Endothelial cell of umbilical vein (primary cell): ENCODE measurements around the gene SLC39A13. TPM values are rescaled to one million over a fixed set of nuclear protein-coding genes. Genes with fewer than 3 reads are reported as not detected.

Experiments
- BruUV-seq: library from RNA; stranded (reverse); fragments of 400-500 nt; replicated peaks from 2 replicates; lab custom pipeline; 2021; lab: Mats Ljungman, UMichigan
- CTCF ChIA-PET: fragments of 300-600, 350-600 bp; sonication (Branson Sonifier 250); formaldehyde crosslinking; loops from one replicate; lab custom pipeline; 2021; ENCODE audit warnings: antibody characterized with exemption, inconsistent platforms; lab: Charles Lee
- POLR2A ChIA-PET: fragments of 300-600, 350-600 bp; sonication (Branson Sonifier 250); formaldehyde crosslinking; loops from one replicate; lab custom pipeline; 2021; ENCODE audit warnings: antibody characterized with exemption, inconsistent platforms; lab: Charles Lee
- DNase-seq: peaks from one replicate; pipeline ENCODE4 v3.0.0-alpha.2; 2011; ENCODE audit warnings: low read depth, low spot score
- FAIRE-seq: peaks from 2 replicates; lab custom pipeline; 2011; peaks lifted over from hg19 to GRCh38; lab: Jason Lieb, UNC
- H2AFZ ChIP-seq: 2 replicates; pipeline ENCODE4 v1.6.0; 2012; ENCODE audit warnings: low read depth, low read length, control low read depth, inconsistent platforms
- H3K27ac ChIP-seq: 2 replicates; pipeline ENCODE4 v1.5.1; 2011; ENCODE audit warnings: low read depth, mild to moderate bottlenecking, control low read depth, low read length, moderate library complexity; ENCODE audit not compliant: insufficient read depth
- H3K27me3 ChIP-seq, 2 experiments: 2 replicates each; pipeline versions ENCODE4 v1.6.0 to v1.6.1; 2011; ENCODE audit warnings: low read length in 2 of 2, mixed read lengths in 1 of 2; ENCODE audit not compliant: control insufficient read depth in 2 of 2, insufficient read depth in 2 of 2
- H3K36me3 ChIP-seq, 2 experiments: 2 replicates in 1 of 2; 3 replicates in 1 of 2; pipeline ENCODE4 v1.5.1; 2011; ENCODE audit warnings: low read length in 2 of 2, mild to moderate bottlenecking in 1 of 2, moderate library complexity in 1 of 2; ENCODE audit not compliant: control insufficient read depth in 2 of 2, insufficient read depth in 2 of 2; ENCODE audit errors: extremely low read depth in 1 of 2
- H3K4me1 ChIP-seq: 3 replicates; pipeline ENCODE4 v1.5.1; 2011; ENCODE audit warnings: mild to moderate bottlenecking, low read length; ENCODE audit not compliant: control insufficient read depth, insufficient read depth; ENCODE audit errors: extremely low read depth
- H3K4me2 ChIP-seq: 2 replicates; pipeline ENCODE4 v1.6.1; 2011; ENCODE audit warnings: low read length, control low read depth, mixed read lengths; ENCODE audit not compliant: insufficient read depth
- H3K4me3 ChIP-seq, 3 experiments: fragments of 200-600 bp in 1 of 3; sonication (generic), shearing (Covaris generic) in 1 of 3; replicated peaks in 1 of 3; 2 replicates each; pipeline ENCODE4 v1.5.1; 2011 to 2016; ENCODE audit warnings: control low read depth in 3 of 3, low read length in 3 of 3, mild to moderate bottlenecking in 2 of 3, inconsistent platforms in 1 of 3, low read depth in 1 of 3, moderate library complexity in 1 of 3; ENCODE audit not compliant: insufficient read depth in 1 of 3
- H3K79me2 ChIP-seq: 2 replicates; pipeline ENCODE4 v1.6.0; 2012; ENCODE audit warnings: low read length, inconsistent platforms; ENCODE audit not compliant: control insufficient read depth, insufficient read depth
- H3K9ac ChIP-seq: replicated peaks from 2 replicates; pipeline ENCODE3; 2011; ENCODE audit warnings: low read length, control low read depth; ENCODE audit not compliant: insufficient read depth; ENCODE audit errors: extremely low read depth
- H3K9me1 ChIP-seq: replicated peaks from 3 replicates; pipeline ENCODE4 v1.6.0; 2011; ENCODE audit warnings: mild to moderate bottlenecking, low read length; ENCODE audit not compliant: control insufficient read depth, insufficient read depth; ENCODE audit errors: extremely low read depth
- H3K9me3 ChIP-seq: replicated peaks from 2 replicates; pipeline ENCODE4 v1.5.1; 2012; ENCODE audit warnings: low read length, inconsistent platforms; ENCODE audit not compliant: control insufficient read depth, insufficient read depth
- H4K20me1 ChIP-seq: replicated peaks from 2 replicates; pipeline ENCODE3; 2011; ENCODE audit warnings: mild to moderate bottlenecking, low read length; ENCODE audit not compliant: control insufficient read depth, insufficient read depth; ENCODE audit errors: extremely low read depth
- CTCF ChIP-seq, 2 donors: IDR thresholded peaks; 1 replicate in 1 of 2; 2 replicates in 1 of 2; pipeline ENCODE4 v1.5.1; 2011; ENCODE audit warnings: low read length in 2 of 2, mild to moderate bottlenecking in 2 of 2, moderate library complexity in 2 of 2, control low read depth in 1 of 2, inconsistent platforms in 1 of 2, low read depth in 1 of 2; ENCODE audit not compliant: insufficient read depth in 1 of 2; ENCODE audit errors: extremely low read depth in 1 of 2
- EZH2 ChIP-seq: IDR thresholded peaks from 2 replicates; pipeline ENCODE4 v1.6.1; 2012; ENCODE audit warnings: borderline replicate concordance, low read depth, mild to moderate bottlenecking, moderate library complexity, low read length, inconsistent platforms; ENCODE audit not compliant: severe bottlenecking
- FOS ChIP-seq: IDR thresholded peaks from 2 replicates; pipeline ENCODE4 v1.6.1; 2011; ENCODE audit warnings: mild to moderate bottlenecking, low read length, moderate library complexity, borderline replicate concordance; ENCODE audit not compliant: insufficient read depth
- GATA2 ChIP-seq: IDR thresholded peaks from 2 replicates; pipeline ENCODE4 v1.7.0; 2011; ENCODE audit warnings: low read depth, mild to moderate bottlenecking, moderate library complexity, mixed read lengths, low read length; ENCODE audit not compliant: insufficient read length, insufficient read depth
- MYC ChIP-seq: IDR thresholded peaks from one replicate; pipeline ENCODE4 v1.6.1; 2011; ENCODE audit warnings: mild to moderate bottlenecking, low read depth, low read length
- POLR2A ChIP-seq: IDR thresholded peaks from 2 replicates; pipeline ENCODE4 v1.6.1; 2012; ENCODE audit warnings: low read depth, mild to moderate bottlenecking, control low read depth, low read length
- POLR2AphosphoS5 ChIP-seq: IDR thresholded peaks from 2 replicates; pipeline ENCODE4 v1.6.1; 2012; ENCODE audit warnings: low read depth, mild to moderate bottlenecking, control low read depth, low read length, moderate library complexity; ENCODE audit not compliant: insufficient read depth
- dilution Hi-C: fragments of 300-500 bp; cut with MboI; formaldehyde crosslinking; loops from one replicate; pipeline ENCODE4 v1.15.0; 2019; ENCODE audit warnings: low sequenced_read_pairs; ENCODE audit not compliant: extremely low pct_ligation_motif_present
- intact Hi-C: fragments of 100-400 bp; cut with micrococcal nuclease; formaldehyde crosslinking; loops from one replicate; pipeline ENCODE4 v1.10.0; 2022
- polyA plus RNA-seq, 4 experiments: library from polyadenylated mRNA; depleted of rRNA in 3 of 4; stranded (reverse) in 3 of 4; unstranded in 1 of 4; fragments of >200 nt; gene quantifications; 2 replicates each; pipeline versions ENCODE4 v1.2.1 to v1.2.3, GENCODE V29; 2011 to 2012; ENCODE audit warnings: missing spikeins in 1 of 4
- total RNA-seq: library from RNA; stranded (reverse); gene quantifications from 2 replicates; pipeline ENCODE4 v1.2.3, GENCODE V29; 2021
- TF ChIP-seq, protein P1 (sequence below): IDR thresholded peaks from 2 replicates; pipeline ENCODE4 v1.6.1; 2011; ENCODE audit not compliant: insufficient read depth, insufficient read length

SLC39A13 gene
- total and polyA plus RNA-seq, 2 donors (not counting 3 experiments of a cell fraction or from before 2014, with no cell fraction given): 91.9 to 94.3 TPM

- no peaks in the 10 kb centered on the region for H3K79me2 ChIP-seq
- H3K27ac ChIP-seq: no peak overlapping the region
- no peak overlapping the region for H3K9ac ChIP-seq
- ChIA-PET CTCF (interaction anchor here (0.7 to 1.5 kb wide), 5 partner anchors 15 to 43 kb away, joined by 3 to 5 read pairs (median 4); no protein-coding TSS in a partner anchor), POLR2A (no interaction called here)
- H3K36me3 ChIP-seq: no peaks in the 10 kb centered on the region
- TF ChIP-seq, protein P1, sequence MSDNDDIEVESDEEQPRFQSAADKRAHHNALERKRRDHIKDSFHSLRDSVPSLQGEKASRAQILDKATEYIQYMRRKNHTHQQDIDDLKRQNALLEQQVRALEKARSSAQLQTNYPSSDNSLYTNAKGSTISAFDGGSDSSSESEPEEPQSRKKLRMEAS: no peak
- TF ChIP-seq FOS (no peak), GATA2 (no peak), CTCF (IDR thresholded peaks at IDR 0.05; ENCODE audit: extremely low read depth in 1 of 2, insufficient read depth in 1 of 2, low read depth in 1 of 2, low read length in 2 of 2) (no peak), MYC (no peak), POLR2A (no peak), EZH2 (no peak), POLR2AphosphoS5 (no peak)
- DNase-seq (no peak), FAIRE-seq (no peak)
- H4K20me1 ChIP-seq: no peaks in the 10 kb centered on the region
- dilution Hi-C loops (no loop called here), intact Hi-C loops (no loop called here)
- peaks cover 2 to 4% of the 10 kb centered on the region in 2 experiments for H3K27me3 ChIP-seq
- H3K9me3 ChIP-seq: no peaks in the 10 kb centered on the region
- no TSS peak for BruUV-seq
- no peak overlapping the region for H2AFZ ChIP-seq
- peaks cover 7% of the 10 kb centered on the region for H3K4me1 ChIP-seq
- H3K9me1 ChIP-seq: no peaks in the 10 kb centered on the region
- H3K4me2 ChIP-seq: no peak overlapping the region
- H3K4me3 ChIP-seq: no peak overlapping the region
Observed at GRCh38 chr11:47369676-47370075, 38.7 kb upstream of the SLC39A13 start.
